Amniotic epithelial cell (primary cell): ENCODE results near the gene BRD8.
"Not testable (repeated sequence)": the region's sequence is repeated elsewhere in the genome, so short reads cannot be mapped to it uniquely, and the experiment has no call there.

ENCODE experiments used
- DNase-seq: peaks from one replicate; pipeline ENCODE4 v3.0.0-alpha.2; 2010; ENCODE audit warnings: low read depth

Gene BRD8

DNA sequence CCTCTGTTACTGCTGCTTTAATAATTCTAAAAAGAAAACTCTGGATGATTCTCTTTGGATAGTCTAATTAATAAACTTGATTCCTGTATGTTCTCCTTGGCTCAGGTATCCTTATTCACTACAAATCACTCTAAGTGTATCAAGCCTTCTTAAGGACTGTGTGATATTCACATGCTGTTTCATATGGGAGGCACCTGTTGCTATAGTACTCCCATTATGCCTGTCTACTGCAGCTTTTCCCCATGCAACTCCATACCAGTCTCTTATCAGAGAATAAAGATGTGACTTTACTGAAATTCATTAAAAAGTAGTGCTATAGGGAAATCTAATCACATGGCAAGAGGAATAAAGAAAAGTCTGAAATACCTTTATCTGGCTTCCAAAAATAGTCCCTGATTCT, 14.7 kb downstream of the BRD8 start:
- DNase-seq: no peak

- DNase-seq: no peak
These were observed 17.7 kb downstream of the BRD8 start for GRCh38 chr5:138160706-138161105.

GRCh38 chr5:138159666-138160065, 18.8 kb downstream of the BRD8 start:
- no peak for DNase-seq

- DNase-seq: peak; percentile 14
These were observed 20.8 kb downstream of the BRD8 start for GRCh38 chr5:138157626-138158025.

DNA sequence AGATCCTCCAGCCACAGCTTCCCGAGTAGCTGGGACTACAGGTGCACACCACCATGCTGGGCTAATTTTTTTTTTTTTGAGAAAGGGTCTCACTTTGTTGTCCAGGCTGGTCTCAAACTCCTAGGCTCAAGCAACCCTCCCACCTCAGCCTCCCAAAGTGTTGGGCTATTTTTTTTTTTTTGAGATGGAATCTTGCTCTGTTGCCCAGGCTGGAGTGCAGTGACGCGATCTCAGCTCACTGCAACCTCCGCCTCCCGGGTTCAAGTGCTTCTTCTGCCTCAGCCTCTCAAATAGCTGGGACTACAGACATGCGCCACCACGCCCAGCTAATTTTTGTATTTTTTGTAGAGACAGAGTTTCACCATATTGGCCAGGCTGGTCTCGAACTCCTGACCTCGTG, 22.5 kb downstream of the BRD8 start:
- not testable (repeated sequence) for DNase-seq

DNA sequence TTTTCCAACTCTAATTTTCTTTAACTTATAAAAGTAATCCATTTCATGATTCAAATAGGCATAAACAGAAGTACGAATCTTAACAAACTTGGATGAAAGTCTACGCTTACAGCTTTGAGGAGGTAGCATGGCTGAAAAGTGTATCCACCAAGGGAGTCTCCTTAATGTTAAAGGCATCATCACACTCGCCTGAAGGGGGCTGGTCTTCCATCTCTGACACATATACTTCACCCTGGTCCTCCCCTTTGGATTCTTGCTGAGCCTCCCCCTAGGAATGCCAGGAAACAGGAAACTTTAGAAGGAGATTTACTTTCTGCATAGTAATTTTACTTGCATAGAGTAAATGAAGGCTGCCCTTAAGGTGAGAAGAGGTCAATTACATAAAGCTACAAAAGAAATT, 28.9 kb downstream of the BRD8 start:
- DNase-seq: peak; percentile 7

- DNase-seq: peak; percentile 70
These were observed 29.6 kb downstream of the BRD8 start for GRCh38 chr5:138148811-138149210.

DNA sequence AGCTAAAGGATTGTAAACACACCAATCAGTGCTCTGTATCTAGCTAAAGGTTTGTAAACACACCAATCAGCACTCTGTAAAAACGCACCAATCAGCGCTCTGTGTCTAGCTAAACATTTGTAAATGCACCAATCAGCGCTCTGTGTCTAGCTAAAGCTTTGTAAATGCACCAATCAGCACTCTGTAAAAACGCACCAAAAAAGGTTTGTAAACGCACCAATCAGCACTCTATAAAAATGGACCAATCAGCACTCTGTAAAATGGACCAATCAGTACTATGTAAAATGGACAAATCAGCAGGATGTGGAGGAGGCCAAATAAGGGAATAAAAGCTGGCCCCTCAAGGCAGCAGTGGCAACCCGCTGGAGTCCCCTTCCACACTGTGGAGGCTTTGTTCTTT, 34.9 kb downstream of the BRD8 start:
- not testable (repeated sequence) for DNase-seq

- no peak for DNase-seq
These were observed 36.7 kb downstream of the BRD8 start for GRCh38 chr5:138141734-138142133.

DNA sequence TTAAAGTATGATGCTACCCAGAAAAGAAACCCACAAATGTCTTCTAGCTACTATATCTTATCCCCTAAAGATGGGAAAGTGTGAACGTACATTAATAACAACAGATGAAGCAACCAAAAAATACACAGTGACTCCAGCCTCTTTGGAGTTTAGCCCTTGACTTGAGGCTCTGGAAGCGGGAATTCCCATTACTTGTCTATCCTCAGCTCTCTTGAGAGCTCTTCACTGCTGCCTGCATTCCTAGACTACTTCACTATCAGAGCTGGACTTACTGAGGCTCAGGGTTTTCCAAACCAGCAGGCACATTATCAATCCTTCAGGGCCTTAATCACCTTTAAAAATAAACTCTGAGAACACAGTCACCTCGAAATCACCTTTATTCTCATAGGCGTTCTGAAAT, 38.2 kb downstream of the BRD8 start:
- DNase-seq: no peak

GRCh38 chr5:138139781-138140090, 38.7 kb downstream of the BRD8 start:
- DNase-seq: no peak

- peak; percentile 65 for DNase-seq
These were observed 39.3 kb downstream of the BRD8 start, which contains the start of gene NME5 for GRCh38 chr5:138138949-138139780. NME5 (minus strand) TSS chr5:138139428; CDS start chr5:138138780, 648 bp downstream.

DNA sequence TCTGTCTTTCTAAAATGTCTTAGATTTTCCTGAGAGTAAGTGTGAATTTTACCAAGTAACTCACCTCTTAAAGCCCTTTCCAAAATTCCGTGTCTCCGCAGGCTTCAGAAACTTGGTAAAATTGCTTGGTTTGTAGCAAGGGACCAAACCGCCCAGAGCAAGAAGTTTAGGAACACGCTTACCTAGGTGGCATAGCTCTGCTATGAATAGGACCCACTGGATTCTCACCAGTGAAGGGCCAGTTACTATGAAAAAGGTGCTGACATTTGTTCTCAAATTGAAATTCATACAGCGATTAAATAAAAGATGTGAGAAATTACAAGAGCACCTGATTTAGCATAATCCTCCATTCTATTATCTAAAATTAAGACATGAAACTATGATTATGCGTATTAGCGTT, 45.9 kb downstream of the BRD8 start:
- DNase-seq: no peak

GRCh38 chr5:138129347-138129746, 49.1 kb downstream of the BRD8 start:
- no peak for DNase-seq

GRCh38 chr5:138128334-138128733, 50.1 kb downstream of the BRD8 start:
- no peak for DNase-seq

- DNase-seq: no peak
These were observed 63.2 kb downstream of the BRD8 start for GRCh38 chr5:138115254-138115653.

DNA sequence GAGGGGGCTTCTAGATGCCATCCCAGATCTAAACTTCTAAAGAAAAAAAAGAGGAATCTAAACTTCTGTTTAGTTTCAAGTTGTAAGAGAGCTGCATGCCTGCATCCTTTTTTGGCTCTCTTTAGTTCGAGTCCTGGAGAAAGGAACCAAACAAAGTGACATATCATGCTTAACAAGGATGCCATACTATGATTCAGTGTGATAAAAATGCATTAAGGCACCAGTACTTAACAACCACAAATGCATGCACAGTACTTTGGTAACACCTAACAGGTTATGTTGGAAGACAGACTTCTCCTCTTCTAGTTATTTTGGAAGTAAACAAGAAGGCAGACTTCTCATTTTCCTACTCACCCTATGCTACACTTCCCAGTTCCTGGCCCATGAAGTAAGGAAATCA, 66.5 kb downstream of the BRD8 start:
- DNase-seq: peak; percentile 10

GRCh38 chr5:138111181-138111580, 67.2 kb downstream of the BRD8 start:
- DNase-seq: no peak

DNA sequence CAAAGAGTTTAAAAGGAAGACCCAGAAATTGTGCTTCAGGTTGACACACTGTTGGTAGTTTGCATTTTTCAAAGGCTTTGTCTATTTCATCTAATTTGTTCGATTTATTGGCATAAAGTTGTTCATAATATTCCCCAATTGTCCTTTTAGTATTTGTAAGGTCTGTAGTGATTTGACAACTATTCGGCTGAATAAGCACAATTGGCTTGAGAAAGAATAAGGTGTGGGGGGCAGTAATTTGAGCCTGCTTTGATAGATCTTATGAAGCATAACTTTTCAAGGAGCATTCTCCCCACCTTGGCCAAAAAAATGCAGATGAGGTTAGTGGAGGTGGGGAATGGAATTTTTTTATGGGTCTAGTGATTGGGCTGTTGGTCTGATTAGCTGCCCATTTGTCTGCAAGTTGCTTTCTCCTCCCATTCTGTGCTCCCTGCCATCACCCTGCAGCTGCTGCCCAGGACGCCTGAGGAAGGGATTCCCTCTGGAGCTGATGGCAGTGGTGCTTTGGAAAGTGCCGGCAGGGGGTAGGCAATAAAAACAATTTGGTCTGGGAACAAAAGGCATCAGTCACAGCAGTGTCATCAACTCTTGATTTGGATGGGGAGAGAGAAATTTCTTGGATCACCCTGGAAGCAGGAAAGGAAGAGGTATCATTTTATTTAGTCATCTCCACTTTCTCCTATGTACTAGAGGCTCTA, 68.0 kb downstream of the BRD8 start:
- no peak for DNase-seq

GRCh38 chr5:138109463-138110265, 68.8 kb downstream of the BRD8 start:
- no peak for DNase-seq

DNA sequence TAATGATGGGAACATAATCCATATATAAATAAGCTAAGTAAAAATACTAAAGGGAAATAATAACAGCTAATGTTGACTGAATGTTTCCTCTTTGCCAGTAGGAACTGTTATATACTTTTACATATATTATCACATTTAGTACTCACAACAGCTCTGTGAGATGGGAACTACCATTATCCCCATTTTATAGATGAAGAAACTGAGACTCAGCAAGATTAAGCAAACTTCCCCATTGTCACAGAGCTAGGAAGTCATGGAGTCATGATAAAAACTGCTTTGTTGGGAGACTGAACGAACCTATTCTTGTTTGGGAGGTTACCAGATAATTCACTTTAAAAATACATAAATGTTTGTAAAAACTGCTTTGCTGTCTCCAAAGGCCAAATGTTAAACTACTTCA, 71.2 kb downstream of the BRD8 start:
- no peak for DNase-seq

GRCh38 chr5:138105709-138106108, 72.7 kb downstream of the BRD8 start:
- no peak for DNase-seq

GRCh38 chr5:138103319-138103637, 75.2 kb downstream of the BRD8 start:
- no peak for DNase-seq
